H4 (cell line): ENCODE results near the gene CDC42BPA. TPM values are rescaled to one million over a fixed set of nuclear protein-coding genes. Genes with fewer than 3 reads are reported as not detected.
A peak's percentile ranks its signal among the peaks of the same experiment; 100 is the strongest.
"Not testable (repeated sequence)": the region's sequence is repeated elsewhere in the genome, so short reads cannot be mapped to it uniquely, and the experiment has no call there.

Experiments used
- DNase-seq: peaks from one replicate; pipeline ENCODE4 v3.0.0-alpha.2; 2015; ENCODE audit warnings: low spot score
- total RNA-seq: library from RNA; depleted of rRNA; stranded (reverse); fragments of >200 nt; shearing (Covaris generic); gene quantifications from 2 replicates; pipeline ENCODE4 v1.2.3, GENCODE V29; 2014

The CDC42BPA gene
- total RNA-seq, 1 experiment from 2014 or later, result 13.5 TPM

- no peak for DNase-seq
Measured at GRCh38 chr1:227261501-227261900, 56.8 kb downstream of the CDC42BPA start.

- no peak for DNase-seq
Measured at GRCh38 chr1:227260433-227260832, 57.9 kb downstream of the CDC42BPA start.

GRCh38 chr1:227257964-227258363 lies 60.3 kb downstream of the CDC42BPA start:
- DNase-seq, result no peak

GRCh38 chr1:227255086-227255732 lies 63.1 kb downstream of the CDC42BPA start:
- DNase-seq, result no peak

- no peak for DNase-seq
Measured at GRCh38 chr1:227253065-227253464, 65.2 kb downstream of the CDC42BPA start.

- DNase-seq, result no peak
Measured at GRCh38 chr1:227245613-227246320, 72.5 kb downstream of the CDC42BPA start.

- no peak for DNase-seq
Measured at GRCh38 chr1:227244339-227245118, 73.8 kb downstream of the CDC42BPA start.

- no peak for DNase-seq
Measured at GRCh38 chr1:227242811-227243682, 75.2 kb downstream of the CDC42BPA start.

GRCh38 chr1:227240983-227241382 lies 77.3 kb downstream of the CDC42BPA start:
- DNase-seq, result no peak

GRCh38 chr1:227234998-227235405 lies 83.3 kb downstream of the CDC42BPA start:
- DNase-seq, result peak; percentile 82

GRCh38 chr1:227231128-227231527 lies 87.2 kb downstream of the CDC42BPA start:
- DNase-seq, result not testable (repeated sequence)

GRCh38 chr1:227228201-227228600 lies 90.1 kb downstream of the CDC42BPA start:
- DNase-seq, result no peak

GRCh38 chr1:227227761-227228160 lies 90.5 kb downstream of the CDC42BPA start:
- no peak for DNase-seq

GRCh38 chr1:227225715-227226346 lies 92.5 kb downstream of the CDC42BPA start:
- no peak for DNase-seq

GRCh38 chr1:227223171-227223806 lies 95.0 kb downstream of the CDC42BPA start:
- DNase-seq, result no peak

- no peak for DNase-seq
Measured at GRCh38 chr1:227219715-227220292, 98.5 kb downstream of the CDC42BPA start.

- no peak for DNase-seq
Measured at GRCh38 chr1:227218870-227219573, 99.3 kb downstream of the CDC42BPA start.

- DNase-seq, result no peak
Measured at GRCh38 chr1:227215863-227216510, 102.3 kb downstream of the CDC42BPA start.

GRCh38 chr1:227214207-227214606 lies 104.1 kb downstream of the CDC42BPA start:
- no peak for DNase-seq
